CD4-positive, alpha-beta memory T cell (primary cell): ENCODE results near the gene KRT4. TPM values are rescaled to one million over a fixed set of nuclear protein-coding genes. Genes with fewer than 3 reads are reported as not detected.

Experiments used
- CTCF ChIA-PET: fragments of 350-600 bp; sonication (Branson Sonifier 250); formaldehyde crosslinking; loops from one replicate; lab custom pipeline; 2021; ENCODE audit warnings: inconsistent platforms; ENCODE audit not compliant: partially characterized antibody; lab: Charles Lee
- POLR2A ChIA-PET: fragments of 350-600 bp; sonication (Branson Sonifier 250); formaldehyde crosslinking; loops from one replicate; lab custom pipeline; 2021; ENCODE audit not compliant: partially characterized antibody; lab: Charles Lee
- DNase-seq, 5 donors: peaks; one replicate each; pipeline versions ENCODE4 v3.0.0 to v3.0.0-alpha.2; 2020 to 2022; ENCODE audit warnings: mixed read lengths in 1 of 5
- H3K27ac ChIP-seq: one replicate; pipeline ENCODE4 v1.7.0; 2013; ENCODE audit warnings: low read depth, low read length
- H3K27me3 ChIP-seq: 2 replicates; pipeline ENCODE4 v1.7.0; 2013; ENCODE audit warnings: mild to moderate bottlenecking, low read length, moderate library complexity; ENCODE audit not compliant: insufficient read depth
- H3K36me3 ChIP-seq: 2 replicates; pipeline ENCODE4 v1.7.0; 2013; ENCODE audit warnings: mild to moderate bottlenecking, low read length, moderate library complexity; ENCODE audit not compliant: insufficient read depth
- H3K4me1 ChIP-seq: 2 replicates; pipeline ENCODE4 v1.7.0; 2013; ENCODE audit warnings: mild to moderate bottlenecking, low read length, moderate library complexity; ENCODE audit not compliant: insufficient read depth
- H3K4me3 ChIP-seq, 2 donors: one replicate each; pipeline ENCODE4 v1.7.0; 2013; ENCODE audit warnings: low read length in 2 of 2, mild to moderate bottlenecking in 1 of 2
- H3K9me3 ChIP-seq, 2 donors: one replicate each; pipeline ENCODE4 v1.7.0; 2013; ENCODE audit warnings: low read length in 2 of 2, control low read depth in 1 of 2; ENCODE audit not compliant: control insufficient read depth in 1 of 2
- H3K27ac Mint-ChIP-seq, 7 donors: one replicate each; pipeline ENCODE4 v1.8.0; 2020 to 2021; ENCODE audit warnings: mixed read lengths in 7 of 7, mild to moderate bottlenecking in 6 of 7, inconsistent platforms in 3 of 7, moderate library complexity in 3 of 7
- H3K27me3 Mint-ChIP-seq, 2 donors: one replicate each; pipeline ENCODE4 v1.8.0; 2020 to 2021; ENCODE audit warnings: mixed read lengths in 2 of 2
- H3K36me3 Mint-ChIP-seq, 2 donors: one replicate each; pipeline ENCODE4 v1.8.0; 2020 to 2021; ENCODE audit warnings: mixed read lengths in 2 of 2, inconsistent platforms in 1 of 2, mild to moderate bottlenecking in 1 of 2
- H3K4me1 Mint-ChIP-seq, 4 donors: one replicate each; pipeline ENCODE4 v1.8.0; 2020 to 2021; ENCODE audit warnings: mixed read lengths in 4 of 4, mild to moderate bottlenecking in 1 of 4
- H3K4me3 Mint-ChIP-seq, 8 donors: one replicate each; pipeline ENCODE4 v1.8.0; 2020 to 2021; ENCODE audit warnings: mixed read lengths in 8 of 8, mild to moderate bottlenecking in 7 of 8, moderate library complexity in 6 of 8, inconsistent platforms in 3 of 8
- H3K9me3 Mint-ChIP-seq, 8 donors: one replicate each; pipeline ENCODE4 v1.8.0; 2020 to 2021; ENCODE audit warnings: mixed read lengths in 8 of 8, mild to moderate bottlenecking in 5 of 8, inconsistent platforms in 3 of 8, moderate library complexity in 1 of 8
- intact Hi-C: fragments of 100-400 bp; cut with micrococcal nuclease; formaldehyde crosslinking; loops from one replicate; pipeline ENCODE4 v1.15.1; 2023
- polyA plus RNA-seq, 2 donors: library from polyadenylated mRNA; unstranded; fragments of 300-500 nt; fragmentation: Illumina TruSeq; gene quantifications; one replicate each; pipeline ENCODE4 v1.2.3, GENCODE V29; 2021
- total RNA-seq, 2 experiments: library from RNA; stranded (reverse); gene quantifications; one replicate each; pipeline ENCODE4 v1.2.3, GENCODE V29; 2021

KRT4 gene
- total and polyA plus RNA-seq, 4 experiments from 2014 or later, result not detected

- Histone ChIP-seq H3K36me3 (no peaks in the 10 kb centered on the region), H3K4me3 (no peak overlapping the region), H3K27ac (no peak overlapping the region), H3K4me1 (no peaks in the 10 kb centered on the region), H3K27me3 (peaks cover 4% of the 10 kb centered on the region), H3K9me3 (no peaks in the 10 kb centered on the region)
- H3K27me3 Mint-ChIP-seq, result peaks cover 16% of the 10 kb centered on the region in 2 donors
- no peak overlapping the region for H3K4me3 Mint-ChIP-seq
- ChIA-PET POLR2A (no interaction called here), CTCF (interaction anchor here (1.7 kb wide), 1 partner anchor 8 kb away, joined by 4 read pairs; no protein-coding TSS in a partner anchor)
- H3K36me3 Mint-ChIP-seq, result no peaks in the 10 kb centered on the region
- intact Hi-C loops, result no loop called here
- H3K27ac Mint-ChIP-seq, result no peak overlapping the region
- DNase-seq, result no peak
- H3K4me1 Mint-ChIP-seq, result no peaks in the 10 kb centered on the region
- peaks cover 0 to 3% (median 0%) of the 10 kb centered on the region in 8 donors for H3K9me3 Mint-ChIP-seq
These were observed 34.0 kb downstream of the KRT4 start for GRCh38 chr12:52779914-52780313.

- Histone ChIP-seq H3K36me3 (no peaks in the 10 kb centered on the region), H3K9me3 (no peaks in the 10 kb centered on the region), H3K27ac (no peak overlapping the region), H3K4me3 (no peak overlapping the region), H3K4me1 (no peaks in the 10 kb centered on the region), H3K27me3 (peaks cover 4% of the 10 kb centered on the region)
- peaks cover 10 to 13% of the 10 kb centered on the region in 2 donors for H3K27me3 Mint-ChIP-seq
- no peak overlapping the region for H3K27ac Mint-ChIP-seq
- POLR2A ChIA-PET, result no interaction called here
- no peaks in the 10 kb centered on the region for H3K36me3 Mint-ChIP-seq
- no peak for DNase-seq
- H3K4me1 Mint-ChIP-seq, result no peaks in the 10 kb centered on the region
- CTCF ChIA-PET, result interaction anchor here (1.7 kb wide), 1 partner anchor 10 kb away, joined by 4 read pairs; no protein-coding TSS in a partner anchor
- H3K4me3 Mint-ChIP-seq, result no peak overlapping the region
- intact Hi-C loops, result no loop called here
- H3K9me3 Mint-ChIP-seq, result no peaks in the 10 kb centered on the region
These were observed 35.1 kb downstream of the KRT4 start for GRCh38 chr12:52778833-52779232.

DNA sequence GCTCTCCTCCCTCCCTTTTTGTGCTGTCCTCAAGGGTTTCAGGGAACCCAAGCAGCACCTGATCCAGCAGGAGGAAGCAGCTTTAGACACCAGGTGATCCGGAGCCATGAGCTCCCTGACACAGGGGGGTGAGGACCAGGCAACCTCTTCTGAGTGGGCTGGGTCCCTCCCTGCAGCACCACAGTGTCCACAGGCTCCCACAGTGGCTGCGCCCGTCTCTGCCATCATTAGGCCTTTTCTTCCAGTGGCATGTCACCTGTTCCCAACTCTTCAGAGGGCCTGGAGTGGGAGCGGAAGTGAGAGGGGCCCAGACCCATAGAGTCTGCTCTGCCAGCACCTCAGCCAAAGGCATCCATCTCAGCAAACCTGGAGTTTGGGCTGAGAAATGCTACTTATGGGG is 36.4 kb downstream of the KRT4 start:
- Mint-ChIP-seq H3K36me3 (no peaks in the 10 kb centered on the region), H3K9me3 (no peaks in the 10 kb centered on the region), H3K27me3 (peaks cover 7 to 14% of the 10 kb centered on the region in 2 donors), H3K27ac (no peak overlapping the region), H3K4me1 (no peaks in the 10 kb centered on the region), H3K4me3 (no peak overlapping the region)
- CTCF ChIA-PET, result no interaction called here
- intact Hi-C loops, result no loop called here
- Histone ChIP-seq H3K9me3 (no peaks in the 10 kb centered on the region), H3K4me3 (no peak overlapping the region), H3K27ac (no peak overlapping the region), H3K36me3 (no peaks in the 10 kb centered on the region), H3K27me3 (peaks cover 4% of the 10 kb centered on the region), H3K4me1 (no peaks in the 10 kb centered on the region)
- no peak for DNase-seq
- POLR2A ChIA-PET, result no interaction called here

GRCh38 chr12:52776913-52777395 is 37.0 kb downstream of the KRT4 start, which contains the start of gene KRT76:
Gene KRT76, minus strand, starts transcription at chr12:52777345. Its CDS starts 54 bp downstream, at chr12:52777291.
- POLR2A ChIA-PET, result no interaction called here
- Histone ChIP-seq H3K36me3 (no peaks in the 10 kb centered on the region), H3K4me3 (no peak within 1 kb of the TSS), H3K4me1 (no peaks in the 10 kb centered on the region), H3K27ac (no peak within 1 kb of the TSS), H3K27me3 (peaks cover 4% of the 10 kb centered on the region), H3K9me3 (no peaks in the 10 kb centered on the region)
- intact Hi-C loops, result no loop called here
- Mint-ChIP-seq H3K27ac (peak within 1 kb of the TSS in 1 of 7 donors; percentile 78), H3K27me3 (peaks cover 7 to 16% of the 10 kb centered on the region in 2 donors), H3K9me3 (no peaks in the 10 kb centered on the region), H3K4me3 (no peak within 1 kb of the TSS), H3K4me1 (no peaks in the 10 kb centered on the region), H3K36me3 (no peaks in the 10 kb centered on the region)
- DNase-seq, result no peak
- CTCF ChIA-PET, result no interaction called here

- Histone ChIP-seq H3K4me3 (no peak overlapping the region), H3K27me3 (peaks cover 4% of the 10 kb centered on the region), H3K9me3 (no peaks in the 10 kb centered on the region), H3K36me3 (no peaks in the 10 kb centered on the region), H3K27ac (no peak overlapping the region), H3K4me1 (no peaks in the 10 kb centered on the region)
- intact Hi-C loops, result no loop called here
- H3K27me3 Mint-ChIP-seq, result peaks cover 7 to 17% of the 10 kb centered on the region in 2 donors
- H3K9me3 Mint-ChIP-seq, result no peaks in the 10 kb centered on the region
- no peak for DNase-seq
- ChIA-PET CTCF (no interaction called here), POLR2A (no interaction called here)
- no peaks in the 10 kb centered on the region for H3K4me1 Mint-ChIP-seq
- H3K36me3 Mint-ChIP-seq, result no peaks in the 10 kb centered on the region
- no peak overlapping the region for H3K4me3 Mint-ChIP-seq
- no peak overlapping the region for H3K27ac Mint-ChIP-seq
These were observed 37.5 kb downstream of the KRT4 start for GRCh38 chr12:52776435-52776834.

DNA sequence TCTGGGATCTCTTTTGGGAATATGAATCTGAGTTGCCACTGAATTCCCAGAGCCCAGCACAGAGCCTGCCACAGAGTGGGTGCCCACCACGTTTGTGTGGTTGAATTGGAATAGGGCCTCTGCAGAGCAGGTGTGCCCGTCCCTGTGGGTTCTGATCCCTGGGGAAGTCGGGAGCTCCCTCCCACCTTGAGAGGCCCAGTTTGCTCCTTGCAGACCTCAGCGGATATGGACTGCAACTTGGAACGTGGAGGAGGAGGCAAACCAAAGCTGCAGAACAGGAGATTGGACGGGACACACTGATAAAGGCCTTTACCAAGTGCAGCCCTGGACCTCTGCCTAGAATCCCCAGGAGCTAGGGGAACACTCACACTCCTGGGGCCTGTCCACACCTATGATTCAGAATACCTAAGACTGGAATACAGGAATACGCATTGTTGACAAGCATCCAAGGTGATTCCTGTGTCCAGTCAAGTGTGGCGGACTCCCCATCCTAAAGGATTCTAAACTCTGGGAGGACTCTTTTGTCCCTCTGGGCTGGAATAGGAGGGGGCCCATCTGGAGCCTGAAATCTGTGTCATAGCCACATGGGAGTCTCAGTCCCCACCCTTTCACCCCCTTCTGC is 39.2 kb downstream of the KRT4 start:
- no peaks in the 10 kb centered on the region for H3K4me1 Mint-ChIP-seq
- no peak overlapping the region for H3K4me3 Mint-ChIP-seq
- CTCF ChIA-PET, result no interaction called here
- H3K36me3 Mint-ChIP-seq, result no peaks in the 10 kb centered on the region
- no peak overlapping the region for H3K27ac Mint-ChIP-seq
- no peak for DNase-seq
- no peaks in the 10 kb centered on the region for H3K27me3 ChIP-seq
- no peaks in the 10 kb centered on the region for H3K4me1 ChIP-seq
- no peaks in the 10 kb centered on the region for H3K9me3 ChIP-seq
- no peaks in the 10 kb centered on the region for H3K9me3 Mint-ChIP-seq
- no peak overlapping the region for H3K27ac ChIP-seq
- H3K27me3 Mint-ChIP-seq, result peaks cover 7 to 17% of the 10 kb centered on the region in 2 donors
- no peaks in the 10 kb centered on the region for H3K36me3 ChIP-seq
- H3K4me3 ChIP-seq, result no peak overlapping the region
- intact Hi-C loops, result no loop called here
- POLR2A ChIA-PET, result no interaction called here

DNA sequence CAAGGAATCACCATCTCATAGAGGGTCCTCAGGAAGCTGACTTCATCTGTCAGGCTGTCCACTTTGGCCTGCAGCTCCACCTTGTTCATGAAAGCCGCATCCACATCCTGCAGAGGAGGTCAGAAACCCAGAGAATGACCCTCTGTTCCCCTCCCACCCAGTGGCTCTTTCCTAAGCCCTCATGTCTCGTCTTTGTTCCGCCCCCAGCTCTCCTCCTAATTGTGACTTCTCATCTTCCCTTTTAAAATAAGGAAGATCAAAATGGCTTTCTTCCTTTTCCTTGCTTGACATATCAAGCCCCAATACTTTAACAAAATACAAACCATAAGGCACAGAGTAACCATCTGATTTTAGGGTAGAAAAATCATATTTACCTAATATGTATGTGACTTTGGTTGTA is 41.1 kb downstream of the KRT4 start:
- H3K9me3 Mint-ChIP-seq, result no peaks in the 10 kb centered on the region
- CTCF ChIA-PET, result interaction anchor here (1.3 kb wide), 1 partner anchor 105 kb away, joined by 3 read pairs; no protein-coding TSS in a partner anchor

More for the DNA sequence above, 41.1 kb downstream of the KRT4 start:
- intact Hi-C loops, result no loop called here
- Histone ChIP-seq H3K27ac (no peak overlapping the region), H3K9me3 (no peaks in the 10 kb centered on the region), H3K4me3 (no peak overlapping the region), H3K36me3 (no peaks in the 10 kb centered on the region), H3K4me1 (no peaks in the 10 kb centered on the region), H3K27me3 (no peaks in the 10 kb centered on the region)
- H3K4me3 Mint-ChIP-seq, result no peak overlapping the region
- peaks cover 5 to 12% of the 10 kb centered on the region in 2 donors for H3K27me3 Mint-ChIP-seq
- H3K4me1 Mint-ChIP-seq, result no peaks in the 10 kb centered on the region
- POLR2A ChIA-PET, result interaction anchor here (1.0 kb wide), 1 partner anchor 187 kb away, joined by 3 read pairs; no protein-coding TSS in a partner anchor
- no peak for DNase-seq
- H3K27ac Mint-ChIP-seq, result no peak overlapping the region
- H3K36me3 Mint-ChIP-seq, result no peaks in the 10 kb centered on the region
